SK-N-SH (cell line): ENCODE data around the gene WNK2. TPM values are rescaled to one million over a fixed set of nuclear protein-coding genes. Genes with fewer than 3 reads are reported as not detected.

Experiments
- CTCF ChIA-PET: fragments of 300-600, 350-600 bp; formaldehyde crosslinking; extraction: SDS; loops from one replicate; lab custom pipeline; 2021; lab: Yijun Ruan, JAX
- POLR2A ChIA-PET: fragments of 350-600 bp; sonication (Branson Sonifier 250); formaldehyde crosslinking; extraction: SDS; loops from one replicate; lab custom pipeline; 2020; ENCODE audit warnings: antibody characterized with exemption, inconsistent platforms; lab: Yijun Ruan, JAX
- DNase-seq: peaks from one replicate; pipeline ENCODE4 v3.0.0; 2012
- H2AFZ ChIP-seq: fragments of 200-600 bp; sonication (generic); 2 replicates; pipeline ENCODE4 v1.8.1; 2016; ENCODE audit warnings: antibody characterized with exemption, mild to moderate bottlenecking, low read depth
- H3F3A ChIP-seq: fragments of 200-600 bp; sonication (generic); replicated peaks from 2 replicates; pipeline ENCODE3; 2016; ENCODE audit warnings: antibody characterized with exemption, mild to moderate bottlenecking; ENCODE audit not compliant: insufficient read depth
- H3K27ac ChIP-seq, 2 experiments: fragments of 200-500 bp in 1 of 2; fragments of 200-600 bp in 1 of 2; sonication (Bioruptor generic) in 1 of 2; sonication (generic), shearing (Covaris generic) in 1 of 2; 2 replicates each; pipeline versions ENCODE4 v1.5.1 to v1.6.1; 2014 to 2016; ENCODE audit warnings: low read depth in 2 of 2, inconsistent platforms in 1 of 2, low read length in 1 of 2, mild to moderate bottlenecking in 1 of 2, mixed read lengths in 1 of 2
- H3K27me3 ChIP-seq: fragments of 200-600 bp; sonication (generic), shearing (Covaris generic); 2 replicates; pipeline ENCODE4 v1.6.1; 2016; ENCODE audit warnings: mixed run types; ENCODE audit not compliant: insufficient read depth
- H3K36me3 ChIP-seq, 2 experiments: fragments of 200-500 bp in 1 of 2; fragments of 200-600 bp in 1 of 2; sonication (Bioruptor generic) in 1 of 2; sonication (generic) in 1 of 2; replicated peaks in 1 of 2; 2 replicates each; pipeline versions ENCODE3 to v1.5.1; 2014 to 2016; ENCODE audit warnings: low read length in 1 of 2, mild to moderate bottlenecking in 1 of 2; ENCODE audit not compliant: insufficient read depth in 2 of 2, control insufficient read depth in 1 of 2
- H3K4me1 ChIP-seq, 2 experiments: fragments of 200-500 bp in 1 of 2; fragments of 200-600 bp in 1 of 2; sonication (Bioruptor generic) in 1 of 2; sonication (generic), shearing (Covaris generic) in 1 of 2; 2 replicates each; pipeline versions ENCODE4 v1.5.1 to v1.6.1; 2014 to 2016; ENCODE audit warnings: low read depth in 1 of 2, low read length in 1 of 2, mixed run types in 1 of 2; ENCODE audit not compliant: insufficient read depth in 2 of 2, control insufficient read depth in 1 of 2
- H3K4me2 ChIP-seq: fragments of 200-600 bp; sonication (generic), shearing (Covaris generic); 2 replicates; pipeline ENCODE4 v1.6.1; 2017; ENCODE audit warnings: mixed run types
- H3K4me3 ChIP-seq, 2 experiments: fragments of 200-500 bp in 1 of 2; fragments of 200-600 bp in 1 of 2; sonication (Bioruptor generic) in 1 of 2; sonication (generic), shearing (Covaris generic) in 1 of 2; 2 replicates each; pipeline versions ENCODE4 v1.5.1 to v1.8.1; 2014 to 2016; ENCODE audit warnings: low read depth in 2 of 2, inconsistent platforms in 1 of 2, low read length in 1 of 2, mild to moderate bottlenecking in 1 of 2, mixed read lengths in 1 of 2, moderate library complexity in 1 of 2
- H3K79me2 ChIP-seq: fragments of 200-600 bp; sonication (generic); 2 replicates; pipeline ENCODE4 v1.8.1; 2017; ENCODE audit warnings: mild to moderate bottlenecking; ENCODE audit not compliant: insufficient read depth
- H3K9ac ChIP-seq: fragments of 200-600 bp; sonication (generic); 2 replicates; pipeline ENCODE4 v1.6.1; 2017; ENCODE audit warnings: mixed run types
- H3K9me2 ChIP-seq: fragments of 200-600 bp; sonication (generic); 2 replicates; pipeline ENCODE4 v1.6.1; 2017; ENCODE audit warnings: mixed run types
- H3K9me3 ChIP-seq: fragments of 200-600 bp; sonication (generic); 2 replicates; pipeline ENCODE4 v1.6.1; 2017; ENCODE audit warnings: mixed run types, mild to moderate bottlenecking, moderate library complexity
- H4K20me1 ChIP-seq: fragments of 200-600 bp; sonication (generic); 2 replicates; pipeline ENCODE4 v1.6.1; 2017; ENCODE audit warnings: mild to moderate bottlenecking, mixed run types; ENCODE audit not compliant: insufficient read depth
- CHD2 ChIP-seq: fragments of 150-350 bp; IDR thresholded peaks from 2 replicates; pipeline ENCODE4 v1.6.1; 2018; ENCODE audit warnings: low read length; ENCODE audit not compliant: partially characterized antibody
- CTCF ChIP-seq: fragments of 200-600 bp; sonication (generic); IDR thresholded peaks from 2 replicates; pipeline ENCODE4 v1.6.1; 2017; ENCODE audit warnings: antibody characterized with exemption, mild to moderate bottlenecking, moderate library complexity
- ELF1 ChIP-seq: IDR thresholded peaks from 2 replicates; pipeline ENCODE4 v1.4.0; 2012
- EP300 ChIP-seq, 2 experiments: IDR thresholded peaks; 2 replicates each; pipeline versions ENCODE4 v1.4.0 to v1.6.1; 2012; ENCODE audit warnings: borderline replicate concordance in 1 of 2, low read depth in 1 of 2, low read length in 1 of 2
- EZH2phosphoT487 ChIP-seq: fragments of 200-600 bp; sonication (generic); IDR thresholded peaks from 2 replicates; pipeline ENCODE4 v1.6.1; 2017; ENCODE audit warnings: low read depth, mixed run types, mild to moderate bottlenecking, antibody characterized with exemption, moderate library complexity, borderline replicate concordance
- GABPA ChIP-seq: IDR thresholded peaks from 2 replicates; pipeline ENCODE4 v1.4.0; 2012; ENCODE audit warnings: low read depth, mild to moderate bottlenecking
- GATA2 ChIP-seq: sonication (generic); formaldehyde crosslinking; IDR thresholded peaks from 2 replicates; pipeline ENCODE4 v1.5.0; 2020; ENCODE audit warnings: mild to moderate bottlenecking, missing genetic modification reagents
- JUND ChIP-seq: IDR thresholded peaks from 2 replicates; pipeline ENCODE4 v1.4.0; 2012
- NFIC ChIP-seq: IDR thresholded peaks from 2 replicates; pipeline ENCODE4 v1.4.0; 2012; ENCODE audit warnings: borderline replicate concordance
- NRF1 ChIP-seq: IDR thresholded peaks from 2 replicates; pipeline ENCODE4 v1.6.1; 2012; ENCODE audit warnings: low read depth, mild to moderate bottlenecking, low read length
- POLR2AphosphoS5 ChIP-seq: IDR thresholded peaks from 2 replicates; pipeline ENCODE4 v1.6.1; 2012; ENCODE audit warnings: low read depth, low read length
- RAD21 ChIP-seq: IDR thresholded peaks from 2 replicates; pipeline ENCODE4 v1.6.1; 2012; ENCODE audit warnings: mild to moderate bottlenecking, low read length
- RCOR1 ChIP-seq: fragments of 150-350 bp; IDR thresholded peaks from 2 replicates; pipeline ENCODE4 v1.6.1; 2017; ENCODE audit warnings: antibody characterized with exemption, low read length
- RFX5 ChIP-seq: IDR thresholded peaks from 2 replicates; pipeline ENCODE4 v1.6.1; 2012; ENCODE audit warnings: mild to moderate bottlenecking, improper control_type of control experiment, low read length
- SIN3A ChIP-seq: IDR thresholded peaks from 2 replicates; pipeline ENCODE4 v1.6.1; 2012; ENCODE audit warnings: low read depth, mild to moderate bottlenecking, low read length, moderate library complexity, borderline replicate concordance
- SMC3 ChIP-seq: IDR thresholded peaks from 2 replicates; pipeline ENCODE4 v1.6.1; 2012; ENCODE audit warnings: low read depth, low read length, improper control_type of control experiment
- TAF1 ChIP-seq: IDR thresholded peaks from 2 replicates; pipeline ENCODE4 v1.6.1; 2012; ENCODE audit warnings: low read depth, mild to moderate bottlenecking, low read length, moderate library complexity, borderline replicate concordance
- TCF12 ChIP-seq: IDR thresholded peaks from 2 replicates; pipeline ENCODE4 v1.4.0; 2012
- TEAD4 ChIP-seq: IDR thresholded peaks from 2 replicates; pipeline ENCODE4 v1.4.0; 2012; ENCODE audit warnings: mild to moderate bottlenecking, borderline replicate concordance; ENCODE audit not compliant: insufficient read depth
- ZBTB33 ChIP-seq: IDR thresholded peaks from 2 replicates; pipeline ENCODE4 v1.4.0; 2012; ENCODE audit warnings: low read depth, borderline replicate concordance
- WGBS: methylation state at CpG from one replicate; pipeline ENCODE4 v1.1.6; 2017; ENCODE audit warnings: low lambda C conversion rate; 5-methylcytosine and 5-hydroxymethylcytosine counted together
- polyA plus RNA-seq, 3 experiments: library from polyadenylated mRNA; depleted of rRNA; stranded (reverse); fragments of >200 nt; gene quantifications; 2 replicates each; pipeline ENCODE4 v1.2.3, GENCODE V29; 2012

The WNK2 gene
- polyA plus RNA-seq, 1 of the 3 experiments (the other 2 are of a cell fraction), result 0.12 TPM

GRCh38 chr9:93194641-93195040 lies 10.7 kb downstream of the WNK2 start:
- peaks cover 0 to 40% of the 10 kb centered on the region in 2 experiments; a peak in 2 of 4 replicates for H3K4me1 ChIP-seq
- no peak for TF ChIP-seq POLR2AphosphoS5
- no peak for TF ChIP-seq TAF1
- TF ChIP-seq RAD21, result no peak
- no peak for TF ChIP-seq TCF12
- TF ChIP-seq NFIC, result no peak
- TF ChIP-seq GABPA, result no peak
- no peak for TF ChIP-seq ELF1
- TF ChIP-seq RCOR1, result no peak
- TF ChIP-seq CHD2, result no peak
- TF ChIP-seq EZH2phosphoT487, result no peak
- no peak for TF ChIP-seq RFX5
- no peak for TF ChIP-seq SIN3A
- TF ChIP-seq ZBTB33, result no peak
- TF ChIP-seq TEAD4, result no peak
- TF ChIP-seq, all 33 proteins: peak for 0
- H3K27me3 ChIP-seq, result no peaks in the 10 kb centered on the region
- no peaks in the 10 kb centered on the region for H3K79me2 ChIP-seq
- DNase-seq, result no peak
- no peaks in the 10 kb centered on the region for H3F3A ChIP-seq
- H3K4me3 ChIP-seq, result no peak overlapping the region
- POLR2A ChIA-PET, result no interaction called here
- WGBS, result 74% methylated on average over 3 of the region's 3 CpGs
- H4K20me1 ChIP-seq, result no peaks in the 10 kb centered on the region
- no peaks in the 10 kb centered on the region for H3K36me3 ChIP-seq
- no peak overlapping the region for H3K4me2 ChIP-seq
- CTCF ChIA-PET, result interaction anchor here (0.9 to 1.9 kb wide), 8 partner anchors 11 to 117 kb away, joined by 3 to 6 read pairs (median 3); partner anchors contain the start of gene WNK2
- no peaks in the 10 kb centered on the region for H3K9me3 ChIP-seq
- no peak overlapping the region for H2AFZ ChIP-seq
- H3K9ac ChIP-seq, result no peak overlapping the region
- no peaks in the 10 kb centered on the region for H3K9me2 ChIP-seq
- no peak overlapping the region for H3K27ac ChIP-seq

- Histone ChIP-seq H3K4me2 (no peak overlapping the region), H3K9me3 (no peaks in the 10 kb centered on the region), H2AFZ (no peak overlapping the region), H3K27me3 (no peaks in the 10 kb centered on the region), H3K9me2 (no peaks in the 10 kb centered on the region), H3K4me1 (peaks cover 0 to 57% of the 10 kb centered on the region in 2 experiments; a peak in 2 of 4 replicates), H4K20me1 (no peaks in the 10 kb centered on the region), H3K4me3 (no peak overlapping the region), H3F3A (no peaks in the 10 kb centered on the region), H3K36me3 (no peaks in the 10 kb centered on the region), H3K27ac (peak overlapping the region in 1 of 2 experiments; percentile 40; a peak in 1 of 4 replicates), H3K9ac (no peak overlapping the region), H3K79me2 (no peaks in the 10 kb centered on the region)
- 73% methylated on average over 6 of the region's 9 CpGs for WGBS
- CTCF ChIA-PET, result interaction anchor here (0.6 to 1.3 kb wide), 3 partner anchors 10 to 193 kb away, joined by 3 read pairs; no protein-coding TSS in a partner anchor
- DNase-seq, result no peak
- POLR2A ChIA-PET, result no interaction called here
- TF ChIP-seq CTCF (no peak), NRF1 (no peak), GATA2 (CRISPR knock-in tag) (no peak), SMC3 (no peak), JUND (no peak), ELF1 (no peak), ZBTB33 (no peak), EP300 (IDR thresholded peaks at IDR 0.05; ENCODE audit: borderline replicate concordance in 1 of 2, low read depth in 1 of 2, low read length in 1 of 2) (no peak)
Observed at GRCh38 chr9:93196096-93197055, 12.4 kb downstream of the WNK2 start.
